Ishikawa (cell line): ENCODE measurements around the gene PDGFB.

Source experiments
- CEBPB ChIP-seq: IDR thresholded peaks from 2 replicates; pipeline ENCODE4 v1.6.1; 2012
- CREB1 ChIP-seq: IDR thresholded peaks from 2 replicates; pipeline ENCODE4 v1.6.1; 2012; ENCODE audit warnings: low read depth
- EGR1 ChIP-seq: IDR thresholded peaks from 2 replicates; pipeline ENCODE4 v1.6.1; 2012
- EP300 ChIP-seq: IDR thresholded peaks from 2 replicates; pipeline ENCODE4 v1.6.1; 2012; ENCODE audit warnings: borderline replicate concordance
- FOXM1 ChIP-seq: IDR thresholded peaks from 2 replicates; pipeline ENCODE4 v1.6.1; 2012; ENCODE audit warnings: low read depth, borderline replicate concordance
- NFIC ChIP-seq: IDR thresholded peaks from 2 replicates; pipeline ENCODE4 v1.6.1; 2012
- RAD21 ChIP-seq: IDR thresholded peaks from 2 replicates; pipeline ENCODE4 v1.6.1; 2012; ENCODE audit warnings: low read depth
- TAF1 ChIP-seq: IDR thresholded peaks from 2 replicates; pipeline ENCODE4 v1.6.1; 2012; ENCODE audit warnings: low read depth, mild to moderate bottlenecking
- TCF12 ChIP-seq: IDR thresholded peaks from 2 replicates; pipeline ENCODE4 v1.6.1; 2012; ENCODE audit warnings: low read depth
- TEAD4 ChIP-seq: IDR thresholded peaks from 2 replicates; pipeline ENCODE4 v1.6.1; 2012
- YY1 ChIP-seq: IDR thresholded peaks from 2 replicates; pipeline ENCODE4 v1.6.1; 2012; ENCODE audit warnings: low read depth
- ZBTB7A ChIP-seq: IDR thresholded peaks from 2 replicates; pipeline ENCODE4 v1.6.1; 2012; ENCODE audit warnings: low read depth
- TF ChIP-seq, protein P1 (sequence below): IDR thresholded peaks from 2 replicates; pipeline ENCODE4 v1.6.1; 2012; ENCODE audit warnings: low read depth, mild to moderate bottlenecking
- TF ChIP-seq, protein P2 (sequence below): IDR thresholded peaks from 2 replicates; pipeline ENCODE4 v1.6.1; 2012
- TF ChIP-seq, protein P3 (sequence below): IDR thresholded peaks from 2 replicates; pipeline ENCODE4 v1.6.1; 2012

The PDGFB gene

DNA sequence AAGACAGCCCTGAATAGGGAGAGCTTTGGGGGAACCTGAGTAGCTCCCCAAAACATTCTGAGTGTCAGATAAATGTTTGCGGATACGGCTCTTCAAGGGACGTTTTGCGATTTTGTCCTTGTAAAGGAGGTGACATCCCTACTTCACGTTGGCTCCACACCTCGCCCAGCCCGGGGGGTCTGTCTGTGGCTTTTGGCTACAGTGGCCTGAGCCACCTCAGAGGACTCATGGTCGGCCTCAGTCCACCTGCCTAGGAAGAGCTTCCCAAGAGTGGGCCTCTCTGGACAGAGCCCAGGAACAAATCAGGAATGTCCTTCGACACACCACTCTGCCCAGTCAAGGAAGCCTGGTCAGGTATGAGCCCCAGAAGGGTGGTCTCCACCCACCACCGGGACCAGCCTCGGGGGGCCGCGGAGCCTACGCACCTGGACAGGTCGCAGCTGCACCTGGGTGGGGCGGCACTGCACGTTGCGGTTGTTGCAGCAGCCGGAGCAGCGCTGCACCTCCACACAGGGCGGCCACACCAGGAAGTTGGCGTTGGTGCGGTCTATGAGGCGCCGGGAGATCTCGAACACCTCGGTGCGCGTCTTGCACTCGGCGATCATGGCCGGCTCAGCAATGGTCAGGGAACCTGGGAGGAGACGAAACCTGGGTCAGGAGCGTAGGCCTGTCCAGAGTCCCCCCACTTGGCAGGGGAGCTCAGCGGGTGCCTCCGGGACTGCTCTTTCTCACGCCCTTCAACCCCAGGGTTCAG lies 13.4 kb downstream of the PDGFB start:
- no peak for TF ChIP-seq EP300
- TF ChIP-seq TAF1, result no peak
- TF ChIP-seq CEBPB, result no peak
- no peak for TF ChIP-seq NFIC
- TF ChIP-seq TCF12, result no peak
- TF ChIP-seq EGR1, result no peak
- TF ChIP-seq TEAD4, result no peak

DNA sequence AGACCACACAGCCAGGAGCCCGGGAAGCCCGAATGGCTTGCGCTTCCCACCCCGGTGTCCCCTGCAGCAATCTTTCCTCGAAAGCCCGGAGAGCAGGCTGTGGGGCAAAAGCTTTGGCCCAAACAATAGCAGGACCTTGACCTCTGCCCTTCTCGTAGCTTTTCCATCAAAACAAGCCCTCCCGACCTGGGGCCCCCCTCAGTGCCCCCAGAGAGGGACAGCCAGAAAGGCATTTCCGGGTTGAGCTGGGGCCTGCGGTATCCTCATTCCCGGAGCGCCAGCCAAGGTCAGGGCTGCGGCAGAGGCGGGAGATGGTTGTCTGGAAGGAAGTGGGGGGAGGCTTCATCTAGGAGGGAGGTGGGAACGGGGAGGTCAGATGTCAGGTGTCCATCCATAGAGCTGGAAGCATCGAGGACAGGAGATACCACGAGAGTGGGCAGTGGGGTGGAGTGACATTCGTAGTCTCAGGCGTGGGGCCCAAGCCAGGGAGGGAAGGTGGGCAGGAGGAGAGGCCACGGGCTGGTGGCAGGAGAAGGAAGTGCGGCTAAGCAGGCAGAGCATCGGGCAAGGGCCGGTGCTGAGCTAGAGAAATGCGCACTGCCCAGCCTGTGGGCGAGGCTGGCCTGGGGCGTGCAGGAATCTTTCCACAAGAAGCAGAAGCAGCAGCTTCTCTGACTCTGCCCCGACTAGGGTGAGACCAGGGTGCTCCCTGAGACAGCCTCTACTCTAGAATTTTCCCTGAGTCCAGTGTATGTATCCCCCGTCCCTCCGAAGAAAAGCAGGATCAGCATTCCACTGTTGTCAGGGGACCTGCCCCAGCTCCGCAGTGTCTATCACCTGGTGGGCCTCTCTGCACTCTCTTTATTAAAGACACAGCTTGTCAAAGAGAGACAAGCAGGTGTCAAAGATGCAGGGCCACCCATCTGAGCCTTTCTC lies 14.3 kb downstream of the PDGFB start:
- no peak for TF ChIP-seq RAD21
- no peak for TF ChIP-seq TAF1
- TF ChIP-seq CEBPB, result no peak
- TF ChIP-seq ZBTB7A, result no peak
- TF ChIP-seq, protein P1, sequence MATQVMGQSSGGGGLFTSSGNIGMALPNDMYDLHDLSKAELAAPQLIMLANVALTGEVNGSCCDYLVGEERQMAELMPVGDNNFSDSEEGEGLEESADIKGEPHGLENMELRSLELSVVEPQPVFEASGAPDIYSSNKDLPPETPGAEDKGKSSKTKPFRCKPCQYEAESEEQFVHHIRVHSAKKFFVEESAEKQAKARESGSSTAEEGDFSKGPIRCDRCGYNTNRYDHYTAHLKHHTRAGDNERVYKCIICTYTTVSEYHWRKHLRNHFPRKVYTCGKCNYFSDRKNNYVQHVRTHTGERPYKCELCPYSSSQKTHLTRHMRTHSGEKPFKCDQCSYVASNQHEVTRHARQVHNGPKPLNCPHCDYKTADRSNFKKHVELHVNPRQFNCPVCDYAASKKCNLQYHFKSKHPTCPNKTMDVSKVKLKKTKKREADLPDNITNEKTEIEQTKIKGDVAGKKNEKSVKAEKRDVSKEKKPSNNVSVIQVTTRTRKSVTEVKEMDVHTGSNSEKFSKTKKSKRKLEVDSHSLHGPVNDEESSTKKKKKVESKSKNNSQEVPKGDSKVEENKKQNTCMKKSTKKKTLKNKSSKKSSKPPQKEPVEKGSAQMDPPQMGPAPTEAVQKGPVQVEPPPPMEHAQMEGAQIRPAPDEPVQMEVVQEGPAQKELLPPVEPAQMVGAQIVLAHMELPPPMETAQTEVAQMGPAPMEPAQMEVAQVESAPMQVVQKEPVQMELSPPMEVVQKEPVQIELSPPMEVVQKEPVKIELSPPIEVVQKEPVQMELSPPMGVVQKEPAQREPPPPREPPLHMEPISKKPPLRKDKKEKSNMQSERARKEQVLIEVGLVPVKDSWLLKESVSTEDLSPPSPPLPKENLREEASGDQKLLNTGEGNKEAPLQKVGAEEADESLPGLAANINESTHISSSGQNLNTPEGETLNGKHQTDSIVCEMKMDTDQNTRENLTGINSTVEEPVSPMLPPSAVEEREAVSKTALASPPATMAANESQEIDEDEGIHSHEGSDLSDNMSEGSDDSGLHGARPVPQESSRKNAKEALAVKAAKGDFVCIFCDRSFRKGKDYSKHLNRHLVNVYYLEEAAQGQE, result no peak
- no peak for TF ChIP-seq CREB1
- no peak for TF ChIP-seq EP300

DNA sequence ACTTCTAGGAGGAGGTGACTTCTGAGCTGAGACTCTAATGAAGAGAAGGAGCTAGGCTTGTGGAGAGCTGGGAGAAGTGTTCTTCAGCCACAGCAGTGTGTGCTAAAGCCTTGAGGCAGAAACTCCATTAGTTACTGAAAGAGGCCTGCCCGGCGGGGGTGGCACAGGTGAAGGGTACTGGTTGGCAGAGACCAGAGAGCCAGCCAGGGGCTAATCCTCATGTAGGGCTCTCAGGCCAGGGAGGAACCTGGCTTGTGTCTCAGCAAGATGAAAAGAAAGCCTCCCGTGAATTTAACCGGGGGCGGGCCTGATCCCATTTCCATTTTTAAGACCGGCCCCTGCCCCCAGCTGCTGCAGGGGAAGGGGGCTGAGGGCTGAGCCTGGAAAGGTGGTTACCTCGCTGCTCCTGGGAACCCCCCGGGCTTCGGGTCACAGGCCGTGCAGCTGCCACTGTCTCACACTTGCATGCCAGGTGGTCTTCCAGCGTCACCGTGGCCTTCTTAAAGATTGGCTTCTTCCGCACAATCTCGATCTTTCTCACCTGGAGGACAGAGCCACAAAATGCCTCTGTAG lies 15.0 kb downstream of the PDGFB start:
- TF ChIP-seq RAD21, result no peak
- TF ChIP-seq CEBPB, result no peak
- no peak for TF ChIP-seq EP300
- TF ChIP-seq, protein P2, sequence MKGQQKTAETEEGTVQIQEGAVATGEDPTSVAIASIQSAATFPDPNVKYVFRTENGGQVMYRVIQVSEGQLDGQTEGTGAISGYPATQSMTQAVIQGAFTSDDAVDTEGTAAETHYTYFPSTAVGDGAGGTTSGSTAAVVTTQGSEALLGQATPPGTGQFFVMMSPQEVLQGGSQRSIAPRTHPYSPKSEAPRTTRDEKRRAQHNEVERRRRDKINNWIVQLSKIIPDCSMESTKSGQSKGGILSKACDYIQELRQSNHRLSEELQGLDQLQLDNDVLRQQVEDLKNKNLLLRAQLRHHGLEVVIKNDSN, result no peak
- no peak for TF ChIP-seq ZBTB7A
- no peak for TF ChIP-seq TAF1
- TF ChIP-seq CREB1, result no peak
- no peak for TF ChIP-seq FOXM1
- TF ChIP-seq, protein P3, sequence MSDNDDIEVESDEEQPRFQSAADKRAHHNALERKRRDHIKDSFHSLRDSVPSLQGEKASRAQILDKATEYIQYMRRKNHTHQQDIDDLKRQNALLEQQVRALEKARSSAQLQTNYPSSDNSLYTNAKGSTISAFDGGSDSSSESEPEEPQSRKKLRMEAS, result no peak
- no peak for TF ChIP-seq TCF12
- TF ChIP-seq EGR1, result no peak
- no peak for TF ChIP-seq TEAD4
- no peak for TF ChIP-seq YY1
- no peak for TF ChIP-seq NFIC
- TF ChIP-seq, protein P1, result no peak

DNA sequence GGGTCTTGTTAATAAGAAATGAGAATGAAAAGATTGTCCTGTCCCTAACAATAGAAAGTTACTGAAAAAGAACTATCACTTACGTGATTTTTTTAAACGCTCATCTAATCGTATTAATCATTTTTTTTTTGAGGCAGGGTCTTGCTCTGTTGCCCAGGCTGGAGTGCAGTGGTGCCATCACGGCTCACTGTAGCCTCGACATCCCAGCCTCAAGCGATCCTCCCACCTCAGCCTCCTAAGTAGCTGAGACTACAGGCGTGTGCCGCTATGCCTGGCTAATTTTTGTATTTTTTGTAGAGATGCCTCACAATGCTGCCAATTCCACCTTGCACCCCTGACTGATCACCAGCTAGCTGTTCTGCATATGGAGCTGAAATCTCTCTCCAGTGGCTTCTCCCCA lies 15.7 kb downstream of the PDGFB start:
- TF ChIP-seq TAF1 (no peak), NFIC (no peak), TCF12 (no peak), CREB1 (no peak), RAD21 (no peak), EGR1 (no peak)

DNA sequence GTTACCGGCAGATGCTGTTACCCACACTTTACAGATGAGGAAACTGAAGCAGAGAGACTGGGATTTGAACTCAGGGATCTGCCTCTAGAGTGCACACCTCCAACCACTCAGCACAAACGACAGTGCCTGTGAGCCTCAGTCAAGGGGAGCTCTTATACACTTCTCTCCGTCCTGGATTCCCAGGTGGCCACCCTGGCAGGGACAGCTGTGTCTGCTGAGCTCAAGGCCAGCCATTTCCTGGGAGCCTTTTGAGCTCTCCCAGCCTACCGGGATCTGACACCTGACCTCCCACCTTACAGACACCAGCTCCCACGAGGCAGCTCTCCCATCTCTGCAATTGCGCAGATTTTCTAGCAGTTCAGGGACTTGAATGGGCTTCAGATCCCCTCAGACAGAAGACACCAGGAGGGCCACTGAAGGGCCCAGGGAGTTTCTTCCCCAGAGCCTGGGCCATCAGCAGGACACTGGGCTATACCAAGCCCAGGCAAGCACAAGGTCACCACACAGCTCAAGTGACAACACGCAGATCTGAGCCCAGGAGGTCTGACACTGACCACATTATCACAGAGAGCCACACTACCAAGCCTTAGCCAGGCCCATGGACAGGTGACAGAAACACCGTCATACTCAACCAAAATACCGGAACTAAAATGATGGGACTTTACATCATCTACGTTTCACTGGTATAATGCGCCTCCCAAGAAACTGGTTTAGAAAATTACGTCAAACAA lies 17.1 kb downstream of the PDGFB start:
- no peak for TF ChIP-seq EGR1
- TF ChIP-seq TAF1, result no peak
- no peak for TF ChIP-seq CEBPB
- TF ChIP-seq YY1, result no peak
- no peak for TF ChIP-seq EP300
- TF ChIP-seq, protein P1, result no peak
- no peak for TF ChIP-seq FOXM1
- no peak for TF ChIP-seq ZBTB7A
- TF ChIP-seq NFIC, result no peak
- no peak for TF ChIP-seq TEAD4
- TF ChIP-seq, protein P2, result no peak
- TF ChIP-seq CREB1, result no peak
- TF ChIP-seq, protein P3, result no peak
- no peak for TF ChIP-seq RAD21
- no peak for TF ChIP-seq TCF12
